Measurements from ENCODE around the gene CAPN12. TPM values are rescaled to one million over a fixed set of nuclear protein-coding genes. Genes with fewer than 3 reads are reported as not detected.

The CAPN12 gene
- total RNA-seq, 8 experiments from 2014 or later: 0.11 to 3.7 (median 0.53) TPM

GRCh38 chr19:38684862-38685665 is 59.2 kb downstream of the CAPN12 start:
- H3K4me3 ChIP-seq: no peak overlapping the region
- in situ Hi-C loops (cut with MboI; ENCODE audit: low pct_unique_long_range_greater_than_20kb in 2 of 9, low sequenced_read_pairs in 9 of 9, unreplicated experiment in 9 of 9): no loop called here
- ATAC-seq (replicated peaks in 6 of 8): no peak
- H3K4me1 ChIP-seq (replicated peaks in 1 of 2): peaks cover 17 to 27% of the 10 kb centered on the region in 2 donors
- H3K27ac ChIP-seq: peak overlapping the region; percentile 36 to 48
- 19 to 100% (median 80%) methylated on average over 1 to 10 of the region's 15 CpGs; no CpG with 5 or more reads in 3 of the 10 experiments for WGBS, 10 experiments

GRCh38 chr19:38684078-38684861 is 60.0 kb downstream of the CAPN12 start:
- peak; percentile 34 to 74 (median 46) for ATAC-seq (replicated peaks in 6 of 8)
- Histone ChIP-seq H3K4me1 (replicated peaks in 1 of 2) (peaks cover 17 to 27% of the 10 kb centered on the region in 2 donors), H3K27ac (peak overlapping the region in 1 of 2 donors; percentile 82), H3K4me3 (no peak overlapping the region)
- in situ Hi-C loops (cut with MboI; ENCODE audit: low pct_unique_long_range_greater_than_20kb in 2 of 9, low sequenced_read_pairs in 9 of 9, unreplicated experiment in 9 of 9): no loop called here
- WGBS, 10 experiments: 0 to 75% (median 13%) methylated on average over 1 to 2 of the region's 7 CpGs; no CpG with 5 or more reads in 4 of the 10 experiments

GRCh38 chr19:38683393-38684077 is 60.7 kb downstream of the CAPN12 start:
- in situ Hi-C loops (cut with MboI; ENCODE audit: low pct_unique_long_range_greater_than_20kb in 2 of 9, low sequenced_read_pairs in 9 of 9, unreplicated experiment in 9 of 9): no loop called here
- WGBS, 10 experiments: 20 to 100% (median 33%) methylated on average over 1 to 3 of the region's 10 CpGs; no CpG with 5 or more reads in 3 of the 10 experiments
- peak; percentile 54 to 93 (median 90) for ATAC-seq (replicated peaks in 6 of 8)

GRCh38 chr19:38682872-38683392 is 61.3 kb downstream of the CAPN12 start:
- H3K4me3 ChIP-seq: no peak overlapping the region
- peak overlapping the region; percentile 55 to 82 for H3K27ac ChIP-seq
- H3K4me1 ChIP-seq (replicated peaks in 1 of 2): peaks cover 17 to 27% of the 10 kb centered on the region in 2 donors
- in situ Hi-C loops (cut with MboI; ENCODE audit: low pct_unique_long_range_greater_than_20kb in 2 of 9, low sequenced_read_pairs in 9 of 9, unreplicated experiment in 9 of 9): no loop called here
- no peak for ATAC-seq (replicated peaks in 6 of 8)
- WGBS, 10 experiments: 77 to 100% (median 90%) methylated on average over 1 to 3 of the region's 7 CpGs; no CpG with 5 or more reads in 4 of the 10 experiments

More at GRCh38 chr19:38683393-38684077, 60.7 kb downstream of the CAPN12 start:
- H3K27ac ChIP-seq: peak overlapping the region; percentile 55 to 82
- H3K4me3 ChIP-seq: no peak overlapping the region
- H3K4me1 ChIP-seq (replicated peaks in 1 of 2): peaks cover 17 to 27% of the 10 kb centered on the region in 2 donors

GRCh38 chr19:38682195-38682867 is 61.9 kb downstream of the CAPN12 start:
- Histone ChIP-seq H3K4me3 (no peak overlapping the region), H3K4me1 (replicated peaks in 1 of 2) (peaks cover 17 to 27% of the 10 kb centered on the region in 2 donors), H3K27ac (no peak overlapping the region)
- 80 to 100% (median 97%) methylated on average over 1 to 10 of the region's 11 CpGs; no CpG with 5 or more reads in 4 of the 10 experiments for WGBS, 10 experiments
- no peak for ATAC-seq (replicated peaks in 6 of 8)
- in situ Hi-C loops (cut with MboI; ENCODE audit: low pct_unique_long_range_greater_than_20kb in 2 of 9, low sequenced_read_pairs in 9 of 9, unreplicated experiment in 9 of 9): no loop called here

Other genes starting within 250 kb of the CAPN12 start
- 1 to 10 TPM; 1.4 to 8.6 (median 2.1) TPM for gene MAP4K1, start 126.5 kb downstream of the CAPN12 start, total RNA-seq
- gene EIF3K, start 125.3 kb downstream of the CAPN12 start, total RNA-seq: 100 to 1,000 TPM; 285 to 408 (median 333) TPM
- gene ACTN4, start 96.8 kb downstream of the CAPN12 start, total RNA-seq: 100 to 1,000 TPM in 3 of 8 experiments, 10 to 100 TPM in 5; 31.6 to 251 (median 83.9) TPM
- 1 to 10 TPM in 1 of 8 experiments, not detected in 7; 1.0 TPM for gene LGALS7, start 29.0 kb upstream of the CAPN12 start, total RNA-seq
- gene LGALS7B, start 44.7 kb upstream of the CAPN12 start, total RNA-seq: 1 to 10 TPM in 2 of 8 experiments, not detected in 6; 1.0 to 5.0 TPM
- 1 to 10 TPM in 2 of 8 experiments, under 1 TPM in 5, not detected in 1; 0.29 to 1.4 (median 0.50) TPM for gene LGALS4, start 68.5 kb upstream of the CAPN12 start, total RNA-seq
- gene ECH1, start 87.3 kb upstream of the CAPN12 start, total RNA-seq: 100 to 1,000 TPM in 1 of 8 experiments, 10 to 100 TPM in 7; 34.0 to 121 (median 58.9) TPM
- 100 to 1,000 TPM; 142 to 378 (median 198) TPM for gene HNRNPL, start 105.5 kb upstream of the CAPN12 start, total RNA-seq
- gene RINL, start 133.8 kb upstream of the CAPN12 start, total RNA-seq: 10 to 100 TPM in 1 of 8 experiments, 1 to 10 TPM in 7; 1.1 to 11.0 (median 3.3) TPM
- gene SIRT2, start 155.1 kb upstream of the CAPN12 start, total RNA-seq: 10 to 100 TPM; 22.8 to 66.0 (median 38.1) TPM
- gene NFKBIB, start 155.5 kb upstream of the CAPN12 start, total RNA-seq: 10 to 100 TPM in 6 of 8 experiments, 1 to 10 TPM in 2; 7.1 to 26.0 (median 11.7) TPM
- gene CCER2, start 167.7 kb upstream of the CAPN12 start, total RNA-seq: 1 to 10 TPM in 5 of 8 experiments, under 1 TPM in 3; 0.38 to 3.0 (median 1.5) TPM
- 10 to 100 TPM in 7 of 8 experiments, 1 to 10 TPM in 1; 8.4 to 53.6 (median 19.1) TPM for gene SARS2, start 186.3 kb upstream of the CAPN12 start, total RNA-seq
- gene MRPS12, start 186.5 kb upstream of the CAPN12 start, total RNA-seq: 10 to 100 TPM; 19.6 to 91.4 (median 31.0) TPM
- 10 to 100 TPM in 3 of 8 experiments, 1 to 10 TPM in 5; 3.8 to 36.7 (median 7.7) TPM for gene FBXO17, start 231.3 kb upstream of the CAPN12 start, total RNA-seq

Measured in motor neuron (in vitro differentiated cells).